ENCODE measurements around the gene PLPP2. TPM values are rescaled to one million over a fixed set of nuclear protein-coding genes. Genes with fewer than 3 reads are reported as not detected.
"Not testable (repeated sequence)": the region's sequence is repeated elsewhere in the genome, so short reads cannot be mapped to it uniquely, and the experiment has no call there.

PLPP2 gene
- total and polyA plus RNA-seq, 11 donors, result 0.09 to 4.1 (median 0.99) TPM

GRCh38 chr19:275000-275399 lies 16.2 kb downstream of the PLPP2 start:
- TF ChIP-seq, protein P1, sequence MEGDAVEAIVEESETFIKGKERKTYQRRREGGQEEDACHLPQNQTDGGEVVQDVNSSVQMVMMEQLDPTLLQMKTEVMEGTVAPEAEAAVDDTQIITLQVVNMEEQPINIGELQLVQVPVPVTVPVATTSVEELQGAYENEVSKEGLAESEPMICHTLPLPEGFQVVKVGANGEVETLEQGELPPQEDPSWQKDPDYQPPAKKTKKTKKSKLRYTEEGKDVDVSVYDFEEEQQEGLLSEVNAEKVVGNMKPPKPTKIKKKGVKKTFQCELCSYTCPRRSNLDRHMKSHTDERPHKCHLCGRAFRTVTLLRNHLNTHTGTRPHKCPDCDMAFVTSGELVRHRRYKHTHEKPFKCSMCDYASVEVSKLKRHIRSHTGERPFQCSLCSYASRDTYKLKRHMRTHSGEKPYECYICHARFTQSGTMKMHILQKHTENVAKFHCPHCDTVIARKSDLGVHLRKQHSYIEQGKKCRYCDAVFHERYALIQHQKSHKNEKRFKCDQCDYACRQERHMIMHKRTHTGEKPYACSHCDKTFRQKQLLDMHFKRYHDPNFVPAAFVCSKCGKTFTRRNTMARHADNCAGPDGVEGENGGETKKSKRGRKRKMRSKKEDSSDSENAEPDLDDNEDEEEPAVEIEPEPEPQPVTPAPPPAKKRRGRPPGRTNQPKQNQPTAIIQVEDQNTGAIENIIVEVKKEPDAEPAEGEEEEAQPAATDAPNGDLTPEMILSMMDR (IDR thresholded peaks at IDR 0.05), result no peak
- TF ChIP-seq POLR2A (IDR thresholded peaks at IDR 0.05), result no peak
- Histone ChIP-seq H3K36me3 (no peaks in the 10 kb centered on the region), H3K27ac (no peak overlapping the region), H3K4me1 (no peaks in the 10 kb centered on the region), H3K4me3 (no peak overlapping the region), H3K27me3 (peaks cover 0 to 30% (median 11%) of the 10 kb centered on the region in 9 donors), H3K9me3 (no peaks in the 10 kb centered on the region)
- no peak for ATAC-seq
- no peak for DNase-seq
- intact Hi-C loops (cut with DNase I), result no loop called here
- WGBS, 4 donors, result 87 to 91% (median 88%) methylated on average over 9 of the region's 9 CpGs

- 67 to 82% (median 72%) methylated on average over 3 to 6 of the region's 6 CpGs for WGBS, 4 donors
- Histone ChIP-seq H3K27me3 (peaks cover 0 to 33% (median 12%) of the 10 kb centered on the region in 9 donors), H3K36me3 (no peaks in the 10 kb centered on the region), H3K4me1 (no peaks in the 10 kb centered on the region), H3K9me3 (no peaks in the 10 kb centered on the region), H3K27ac (no peak overlapping the region), H3K4me3 (no peak overlapping the region)
- ATAC-seq (no peak), DNase-seq (no peak)
- intact Hi-C loops (cut with DNase I), result no loop called here
- TF ChIP-seq, protein P1 (IDR thresholded peaks at IDR 0.05), result no peak
- TF ChIP-seq POLR2A (IDR thresholded peaks at IDR 0.05), result no peak
These were observed 17.8 kb downstream of the PLPP2 start for GRCh38 chr19:273393-273792.

DNA sequence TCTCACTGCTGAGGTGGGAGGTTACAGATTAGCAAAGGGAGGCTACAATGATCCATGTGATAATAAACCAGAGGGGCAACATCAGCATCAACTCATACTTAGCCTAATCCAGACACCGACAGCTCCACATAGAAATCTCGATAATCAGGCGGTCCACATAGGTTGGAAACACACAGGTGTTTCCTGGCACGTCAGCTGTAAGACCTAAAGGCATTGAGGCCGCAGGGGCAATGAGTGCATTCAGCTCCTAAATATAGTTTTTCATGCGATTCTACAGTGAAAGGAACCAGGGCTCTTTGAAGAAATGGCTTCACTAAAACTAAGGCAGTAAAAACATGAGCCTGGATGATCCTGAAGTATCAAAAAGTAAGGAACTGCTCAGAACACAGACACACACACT lies 19.3 kb downstream of the PLPP2 start:
- DNase-seq (no peak), ATAC-seq (no peak)
- WGBS, 4 donors, result 48 to 60% (median 52%) methylated on average over 6 of the region's 6 CpGs
- peaks cover 0 to 9% (median 4%) of the 10 kb centered on the region in 12 donors for H3K4me1 ChIP-seq
- no peaks in the 10 kb centered on the region for H3K9me3 ChIP-seq
- H3K27ac ChIP-seq, result no peak overlapping the region
- H3K27me3 ChIP-seq, result peaks cover 0 to 34% (median 11%) of the 10 kb centered on the region in 9 donors
- TF ChIP-seq, protein P1 (IDR thresholded peaks at IDR 0.05), result no peak
- no peak for TF ChIP-seq POLR2A (IDR thresholded peaks at IDR 0.05)
- intact Hi-C loops (cut with DNase I), result no loop called here
- H3K4me3 ChIP-seq, result no peak overlapping the region
- H3K36me3 ChIP-seq, result no peaks in the 10 kb centered on the region

GRCh38 chr19:270766-271318 lies 20.4 kb downstream of the PLPP2 start:
- H3K4me3 ChIP-seq; ATAC-seq; H3K36me3 ChIP-seq; DNase-seq; H3K27ac ChIP-seq; H3K9me3 ChIP-seq; intact Hi-C loops (cut with DNase I): not testable (repeated sequence)
- 69 to 83% (median 75%) methylated on average over 6 to 12 of the region's 12 CpGs for WGBS, 4 donors
- Histone ChIP-seq H3K27me3 (peaks cover 0 to 37% (median 14%) of the 10 kb centered on the region in 9 donors), H3K4me1 (peaks cover 0 to 12% (median 5%) of the 10 kb centered on the region in 12 donors)

DNA sequence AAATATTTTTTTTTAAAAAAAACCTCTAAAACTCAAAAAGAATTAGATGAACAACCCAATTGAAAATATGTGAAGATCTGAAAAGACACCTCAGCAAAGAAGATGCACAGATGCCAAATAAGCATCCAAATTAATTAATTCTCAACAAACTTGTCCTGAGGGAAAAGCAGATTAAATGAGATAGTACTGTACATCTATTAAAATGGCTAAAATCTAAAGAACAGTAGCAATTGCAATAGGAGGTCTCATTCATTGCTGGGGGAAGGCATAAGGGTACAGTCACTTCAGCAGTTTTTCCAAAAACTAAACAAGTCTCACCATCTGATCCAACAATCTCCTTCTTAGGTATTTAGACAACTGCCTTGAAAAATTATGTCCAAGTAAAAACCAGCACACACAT lies 22.0 kb downstream of the PLPP2 start:
- peaks cover 0 to 12% (median 5%) of the 10 kb centered on the region in 12 donors for H3K4me1 ChIP-seq
- intact Hi-C loops (cut with DNase I), result no loop called here
- ATAC-seq (no peak), DNase-seq (no peak)
- no peaks in the 10 kb centered on the region for H3K36me3 ChIP-seq
- no peaks in the 10 kb centered on the region for H3K9me3 ChIP-seq
- no peak overlapping the region for H3K27ac ChIP-seq
- no peak overlapping the region for H3K4me3 ChIP-seq
- no peak for TF ChIP-seq POLR2A (IDR thresholded peaks at IDR 0.05)
- TF ChIP-seq, protein P1 (IDR thresholded peaks at IDR 0.05), result no peak
- H3K27me3 ChIP-seq, result peaks cover 0 to 52% (median 15%) of the 10 kb centered on the region in 9 donors

Data from heart left ventricle (tissue), 16 donors.